Fibroblast of lung (primary cell): ENCODE results near the gene UBXN10.

ENCODE experiments used
- EZH2 ChIP-seq: IDR thresholded peaks from 2 replicates; pipeline ENCODE4 v1.5.1; 2012; ENCODE audit warnings: low read length, control low read depth, mild to moderate bottlenecking; ENCODE audit errors: missing control alignments
- TF ChIP-seq, protein P1 (sequence below), 2 donors: IDR thresholded peaks in 1 of 2; conservative IDR thresholded peaks in 1 of 2; 1 replicate in 1 of 2; 2 replicates in 1 of 2; pipeline ENCODE4 v1.5.1; 2011 to 2012; ENCODE audit warnings: low read length in 2 of 2, control low read depth in 1 of 2, inconsistent platforms in 1 of 2, low read depth in 1 of 2, mild to moderate bottlenecking in 1 of 2

GRCh38 chr1:20199403-20199802, 13.5 kb downstream of the UBXN10 start:
- TF ChIP-seq, protein P1, sequence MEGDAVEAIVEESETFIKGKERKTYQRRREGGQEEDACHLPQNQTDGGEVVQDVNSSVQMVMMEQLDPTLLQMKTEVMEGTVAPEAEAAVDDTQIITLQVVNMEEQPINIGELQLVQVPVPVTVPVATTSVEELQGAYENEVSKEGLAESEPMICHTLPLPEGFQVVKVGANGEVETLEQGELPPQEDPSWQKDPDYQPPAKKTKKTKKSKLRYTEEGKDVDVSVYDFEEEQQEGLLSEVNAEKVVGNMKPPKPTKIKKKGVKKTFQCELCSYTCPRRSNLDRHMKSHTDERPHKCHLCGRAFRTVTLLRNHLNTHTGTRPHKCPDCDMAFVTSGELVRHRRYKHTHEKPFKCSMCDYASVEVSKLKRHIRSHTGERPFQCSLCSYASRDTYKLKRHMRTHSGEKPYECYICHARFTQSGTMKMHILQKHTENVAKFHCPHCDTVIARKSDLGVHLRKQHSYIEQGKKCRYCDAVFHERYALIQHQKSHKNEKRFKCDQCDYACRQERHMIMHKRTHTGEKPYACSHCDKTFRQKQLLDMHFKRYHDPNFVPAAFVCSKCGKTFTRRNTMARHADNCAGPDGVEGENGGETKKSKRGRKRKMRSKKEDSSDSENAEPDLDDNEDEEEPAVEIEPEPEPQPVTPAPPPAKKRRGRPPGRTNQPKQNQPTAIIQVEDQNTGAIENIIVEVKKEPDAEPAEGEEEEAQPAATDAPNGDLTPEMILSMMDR (conservative IDR thresholded peaks at IDR 0.05 in 1 of 2, IDR thresholded peaks at IDR 0.05 in 1 of 2; ENCODE audit: low read depth in 1 of 2, low read length in 2 of 2), result no peak
- TF ChIP-seq EZH2, result no peak
